Duodenal mucosa (tissue), 2 donors: Measurements from ENCODE around the gene MARVELD3.

Experiments used
- H3K27ac ChIP-seq: one replicate; pipeline ENCODE4 v1.7.0; 2013; ENCODE audit warnings: low read depth, low read length
- H3K27me3 ChIP-seq, 2 donors: one replicate each; pipeline ENCODE4 v1.7.0; 2013; ENCODE audit warnings: low read length in 2 of 2, control low read depth in 1 of 2; ENCODE audit not compliant: insufficient read depth in 2 of 2, control insufficient read depth in 1 of 2
- H3K36me3 ChIP-seq, 2 donors: one replicate each; pipeline ENCODE4 v1.7.0; 2013; ENCODE audit warnings: low read length in 2 of 2, control low read depth in 1 of 2; ENCODE audit not compliant: insufficient read depth in 2 of 2, control insufficient read depth in 1 of 2
- H3K4me1 ChIP-seq, 2 donors: one replicate each; pipeline ENCODE4 v1.7.0; 2013; ENCODE audit warnings: low read length in 2 of 2, control low read depth in 1 of 2; ENCODE audit not compliant: insufficient read depth in 2 of 2, control insufficient read depth in 1 of 2
- H3K4me3 ChIP-seq, 2 donors: one replicate each; pipeline ENCODE4 v1.7.0; 2013; ENCODE audit warnings: low read length in 2 of 2, low read depth in 1 of 2
- H3K9ac ChIP-seq, 2 donors: one replicate each; pipeline ENCODE4 v1.7.0; 2013; ENCODE audit warnings: low read length in 2 of 2, low read depth in 1 of 2
- H3K9me3 ChIP-seq, 2 donors: one replicate each; pipeline ENCODE4 v1.7.0; 2013; ENCODE audit warnings: low read length in 2 of 2, control low read depth in 1 of 2; ENCODE audit not compliant: control insufficient read depth in 1 of 2

The MARVELD3 gene

GRCh38 chr16:71618429-71618828 is 7.6 kb upstream of the MARVELD3 start:
- Histone ChIP-seq H3K27ac (no peak overlapping the region), H3K36me3 (no peaks in the 10 kb centered on the region), H3K4me1 (no peaks in the 10 kb centered on the region), H3K9ac (no peak overlapping the region), H3K4me3 (no peak overlapping the region), H3K9me3 (no peaks in the 10 kb centered on the region), H3K27me3 (no peaks in the 10 kb centered on the region)

- Histone ChIP-seq H3K27me3 (no peaks in the 10 kb centered on the region), H3K4me3 (no peak overlapping the region)
Measured at GRCh38 chr16:71622088-71622487, 3.9 kb upstream of the MARVELD3 start.

GRCh38 chr16:71623597-71623996 is 2.4 kb upstream of the MARVELD3 start:
- H3K36me3 ChIP-seq, result peaks cover 0 to 2% of the 10 kb centered on the region in 2 donors
- no peaks in the 10 kb centered on the region for H3K27me3 ChIP-seq
- H3K9me3 ChIP-seq, result no peaks in the 10 kb centered on the region
- no peak overlapping the region for H3K9ac ChIP-seq
- H3K4me3 ChIP-seq, result no peak overlapping the region
- peaks cover 2% of the 10 kb centered on the region in 2 donors for H3K4me1 ChIP-seq
- no peak overlapping the region for H3K27ac ChIP-seq

More at GRCh38 chr16:71622088-71622487, 3.9 kb upstream of the MARVELD3 start:
- H3K9me3 ChIP-seq, result no peaks in the 10 kb centered on the region
- H3K4me1 ChIP-seq, result no peaks in the 10 kb centered on the region
- H3K27ac ChIP-seq, result no peak overlapping the region
- no peaks in the 10 kb centered on the region for H3K36me3 ChIP-seq
- no peak overlapping the region for H3K9ac ChIP-seq

- Histone ChIP-seq H3K36me3 (peaks cover 4 to 5% of the 10 kb centered on the region in 2 donors), H3K27me3 (no peaks in the 10 kb centered on the region), H3K4me1 (peaks cover 11 to 13% of the 10 kb centered on the region in 2 donors), H3K4me3 (peak overlapping the region; percentile 75 to 80), H3K9ac (no peak overlapping the region), H3K9me3 (no peaks in the 10 kb centered on the region), H3K27ac (no peak overlapping the region)
Measured at GRCh38 chr16:71625113-71625850, 702 bp upstream of the MARVELD3 start.

GRCh38 chr16:71626858-71627213 is 852 bp downstream of the MARVELD3 start:
- H3K27ac ChIP-seq, result peak overlapping the region; percentile 83
- H3K4me1 ChIP-seq, result peaks cover 11 to 13% of the 10 kb centered on the region in 2 donors
- peaks cover 4 to 5% of the 10 kb centered on the region in 2 donors for H3K36me3 ChIP-seq
- no peaks in the 10 kb centered on the region for H3K27me3 ChIP-seq
- peak overlapping the region; percentile 75 to 80 for H3K4me3 ChIP-seq
- no peaks in the 10 kb centered on the region for H3K9me3 ChIP-seq
- peak overlapping the region; percentile 79 to 82 for H3K9ac ChIP-seq

- H3K36me3 ChIP-seq, result peaks cover 4 to 5% of the 10 kb centered on the region in 2 donors
- peak overlapping the region; percentile 75 to 80 for H3K4me3 ChIP-seq
- no peaks in the 10 kb centered on the region for H3K27me3 ChIP-seq
- H3K9me3 ChIP-seq, result no peaks in the 10 kb centered on the region
- H3K4me1 ChIP-seq, result peaks cover 11 to 13% of the 10 kb centered on the region in 2 donors
- no peak overlapping the region for H3K27ac ChIP-seq
- H3K9ac ChIP-seq, result peak overlapping the region in 1 of 2 donors; percentile 26
Measured at GRCh38 chr16:71627731-71628181, 1.8 kb downstream of the MARVELD3 start.

GRCh38 chr16:71628810-71629209 is 2.8 kb downstream of the MARVELD3 start:
- no peaks in the 10 kb centered on the region for H3K27me3 ChIP-seq
- H3K4me3 ChIP-seq, result no peak overlapping the region
- no peak overlapping the region for H3K9ac ChIP-seq
- no peaks in the 10 kb centered on the region for H3K9me3 ChIP-seq
- peaks cover 4 to 12% of the 10 kb centered on the region in 2 donors for H3K36me3 ChIP-seq
- peaks cover 11 to 13% of the 10 kb centered on the region in 2 donors for H3K4me1 ChIP-seq
- no peak overlapping the region for H3K27ac ChIP-seq

- no peaks in the 10 kb centered on the region for H3K9me3 ChIP-seq
- H3K4me3 ChIP-seq, result no peak overlapping the region
- no peaks in the 10 kb centered on the region for H3K27me3 ChIP-seq
- peaks cover 4 to 19% of the 10 kb centered on the region in 2 donors for H3K36me3 ChIP-seq
- no peak overlapping the region for H3K9ac ChIP-seq
- no peak overlapping the region for H3K27ac ChIP-seq
- H3K4me1 ChIP-seq, result peaks cover 11 to 13% of the 10 kb centered on the region in 2 donors
Measured at GRCh38 chr16:71629278-71630016, 3.5 kb downstream of the MARVELD3 start.

GRCh38 chr16:71630808-71631207 is 4.8 kb downstream of the MARVELD3 start:
- Histone ChIP-seq H3K4me3 (no peak overlapping the region), H3K27me3 (no peaks in the 10 kb centered on the region), H3K27ac (no peak overlapping the region), H3K4me1 (peaks cover 11 to 13% of the 10 kb centered on the region in 2 donors), H3K9ac (no peak overlapping the region), H3K36me3 (peaks cover 4 to 22% of the 10 kb centered on the region in 2 donors), H3K9me3 (no peaks in the 10 kb centered on the region)

- Histone ChIP-seq H3K4me3 (no peak overlapping the region), H3K9ac (no peak overlapping the region), H3K4me1 (peaks cover 11 to 13% of the 10 kb centered on the region in 2 donors), H3K27me3 (no peaks in the 10 kb centered on the region), H3K9me3 (no peaks in the 10 kb centered on the region), H3K36me3 (peaks cover 4 to 22% of the 10 kb centered on the region in 2 donors), H3K27ac (no peak overlapping the region)
Measured at GRCh38 chr16:71631776-71632175, 5.8 kb downstream of the MARVELD3 start.
